ENCODE data around the gene ESYT1. TPM values are rescaled to one million over a fixed set of nuclear protein-coding genes. Genes with fewer than 3 reads are reported as not detected.
"Not testable (repeated sequence)": the region's sequence is repeated elsewhere in the genome, so short reads cannot be mapped to it uniquely, and the experiment has no call there.

ESYT1 gene
- total RNA-seq, 2 donors from 2014 or later, result 113 to 128 TPM

DNA sequence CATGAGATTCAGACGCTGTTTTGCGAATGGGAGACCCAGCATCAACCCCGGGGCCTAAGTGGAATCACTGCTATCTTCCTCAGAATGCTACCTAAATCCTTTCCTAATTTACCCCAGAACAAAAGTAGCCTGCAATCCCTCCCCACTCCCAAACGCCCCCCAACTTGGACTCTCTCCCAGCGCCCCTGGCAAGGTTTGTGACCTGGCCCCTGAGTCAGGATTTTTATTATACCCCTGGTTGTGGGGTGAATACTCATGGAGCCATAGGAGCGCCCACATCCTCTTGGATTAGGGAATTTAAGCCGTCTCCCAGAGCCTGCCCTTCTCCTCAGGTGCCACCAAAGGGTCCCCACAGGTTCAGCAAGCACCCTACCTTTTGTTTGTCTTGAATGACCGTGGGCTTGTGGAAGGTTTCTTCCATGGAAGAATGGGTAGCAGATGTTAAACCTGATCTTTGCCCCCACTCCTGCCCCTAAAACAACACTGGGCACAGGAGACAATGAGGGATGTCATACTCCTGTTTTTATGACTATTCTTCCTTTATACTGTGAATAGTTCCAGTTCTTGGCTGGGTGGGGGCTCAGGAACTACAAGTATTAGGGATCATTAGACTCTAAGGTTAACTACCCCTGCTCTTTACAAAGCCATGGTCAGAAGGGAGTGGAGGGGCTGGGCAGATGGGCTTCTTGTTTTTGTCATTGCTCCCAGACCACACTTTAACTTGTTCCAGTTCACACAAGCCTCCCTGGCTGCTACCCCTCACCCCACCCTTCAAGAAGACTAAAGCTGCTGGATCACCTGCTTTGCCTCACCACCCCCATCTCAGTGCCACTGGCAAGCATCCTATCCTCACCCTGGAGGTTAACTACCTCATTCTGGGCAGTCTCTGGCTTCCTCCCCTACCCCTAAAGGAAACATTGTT lies 24.9 kb downstream of the ESYT1 start:
- ATAC-seq (ENCODE audit: insufficient number of reproducible peaks, low FRiP score, low read depth) (peak; percentile 1), DNase-seq (ENCODE audit: low spot score) (no peak)
- no peaks in the 10 kb centered on the region for H3K27me3 ChIP-seq (replicated peaks; ENCODE audit: insufficient read depth)
- peak overlapping the region; percentile 87 for H3K4me3 ChIP-seq
- H3K27ac ChIP-seq, result peak overlapping the region; percentile 88 to 92
- peaks cover 14 to 28% of the 10 kb centered on the region in 2 donors for H3K4me1 ChIP-seq (ENCODE audit: control insufficient read depth in 1 of 2, low read depth in 2 of 2)
- H3K9me3 ChIP-seq, result no peaks in the 10 kb centered on the region
- TF ChIP-seq, protein P1, sequence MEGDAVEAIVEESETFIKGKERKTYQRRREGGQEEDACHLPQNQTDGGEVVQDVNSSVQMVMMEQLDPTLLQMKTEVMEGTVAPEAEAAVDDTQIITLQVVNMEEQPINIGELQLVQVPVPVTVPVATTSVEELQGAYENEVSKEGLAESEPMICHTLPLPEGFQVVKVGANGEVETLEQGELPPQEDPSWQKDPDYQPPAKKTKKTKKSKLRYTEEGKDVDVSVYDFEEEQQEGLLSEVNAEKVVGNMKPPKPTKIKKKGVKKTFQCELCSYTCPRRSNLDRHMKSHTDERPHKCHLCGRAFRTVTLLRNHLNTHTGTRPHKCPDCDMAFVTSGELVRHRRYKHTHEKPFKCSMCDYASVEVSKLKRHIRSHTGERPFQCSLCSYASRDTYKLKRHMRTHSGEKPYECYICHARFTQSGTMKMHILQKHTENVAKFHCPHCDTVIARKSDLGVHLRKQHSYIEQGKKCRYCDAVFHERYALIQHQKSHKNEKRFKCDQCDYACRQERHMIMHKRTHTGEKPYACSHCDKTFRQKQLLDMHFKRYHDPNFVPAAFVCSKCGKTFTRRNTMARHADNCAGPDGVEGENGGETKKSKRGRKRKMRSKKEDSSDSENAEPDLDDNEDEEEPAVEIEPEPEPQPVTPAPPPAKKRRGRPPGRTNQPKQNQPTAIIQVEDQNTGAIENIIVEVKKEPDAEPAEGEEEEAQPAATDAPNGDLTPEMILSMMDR (IDR thresholded peaks at IDR 0.05), result no peak
- H3K36me3 ChIP-seq, result no peaks in the 10 kb centered on the region

DNA sequence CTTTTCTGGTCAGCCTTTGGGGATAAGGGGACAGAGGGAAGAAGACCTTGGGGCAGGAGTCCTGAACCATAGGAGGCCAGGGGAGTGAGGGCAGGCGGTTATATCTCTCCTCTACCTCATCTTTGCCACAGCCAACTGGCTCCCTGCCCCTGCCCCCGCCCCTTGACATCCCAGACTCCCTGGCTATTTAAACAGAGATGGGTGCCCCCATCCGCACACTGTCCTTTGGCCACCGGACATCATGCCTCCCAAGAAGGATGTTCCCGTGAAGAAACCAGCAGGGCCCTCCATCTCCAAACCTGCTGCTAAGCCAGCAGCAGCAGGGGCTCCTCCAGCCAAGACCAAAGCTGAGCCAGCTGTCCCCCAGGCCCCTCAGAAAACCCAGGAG lies 25.6 kb downstream of the ESYT1 start:
- no peak for ATAC-seq (ENCODE audit: insufficient number of reproducible peaks, low FRiP score, low read depth)
- no peak overlapping the region for H3K27ac ChIP-seq
- no peak overlapping the region for H3K4me3 ChIP-seq

DNA sequence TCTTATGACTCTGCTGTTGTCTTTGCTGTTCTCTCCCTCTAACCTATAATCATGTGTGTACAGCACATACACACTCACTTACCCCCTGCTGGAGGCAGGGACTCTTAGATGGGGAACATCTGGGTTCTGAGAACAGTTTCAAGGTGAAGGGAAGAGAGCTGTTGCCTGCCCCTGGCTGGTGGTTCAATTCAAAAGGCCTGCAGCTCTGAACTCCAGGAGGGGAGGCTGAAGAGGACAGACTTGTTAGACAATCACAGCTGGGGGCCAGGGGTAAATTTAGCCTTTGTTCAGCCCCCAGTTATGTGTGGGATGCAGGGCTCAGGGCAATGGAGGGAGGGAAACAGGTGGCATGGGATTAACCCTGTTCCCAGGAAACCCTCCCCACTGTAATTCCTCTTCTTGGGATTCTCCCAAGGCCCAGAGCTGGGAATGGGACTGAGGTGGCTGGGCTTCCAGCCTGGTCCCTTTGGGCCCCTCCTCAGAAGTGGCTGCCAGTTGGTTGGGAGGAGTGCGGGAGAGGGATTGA lies 26.2 kb downstream of the ESYT1 start:
- DNase-seq (ENCODE audit: low spot score), result no peak

More for the DNA sequence above, 25.6 kb downstream of the ESYT1 start:
- TF ChIP-seq, protein P1 (IDR thresholded peaks at IDR 0.05), result no peak
- Histone ChIP-seq H3K9me3 (no peaks in the 10 kb centered on the region), H3K4me1 (ENCODE audit: control insufficient read depth in 1 of 2, low read depth in 2 of 2) (peaks cover 14 to 28% of the 10 kb centered on the region in 2 donors), H3K27me3 (replicated peaks; ENCODE audit: insufficient read depth) (no peaks in the 10 kb centered on the region), H3K36me3 (no peaks in the 10 kb centered on the region)
- DNase-seq (ENCODE audit: low spot score), result no peak

DNA sequence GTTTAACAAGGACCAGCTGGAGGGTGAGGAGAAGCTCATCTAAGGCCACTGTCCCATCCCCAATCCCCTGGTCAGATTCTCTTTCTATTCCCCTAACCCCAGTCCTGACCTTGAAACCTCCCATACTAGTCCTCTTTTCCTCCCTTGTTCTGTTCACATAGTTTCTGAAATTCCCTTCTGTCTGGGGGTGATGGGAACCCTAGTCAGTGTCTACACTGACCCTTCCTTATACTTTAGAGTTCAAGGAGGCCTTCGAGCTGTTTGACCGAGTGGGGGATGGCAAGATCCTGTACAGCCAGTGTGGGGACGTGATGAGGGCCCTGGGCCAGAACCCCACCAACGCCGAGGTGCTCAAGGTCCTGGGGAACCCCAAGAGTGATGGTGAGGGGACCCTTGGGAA lies 26.8 kb downstream of the ESYT1 start:
- no peak for DNase-seq (ENCODE audit: low spot score)
- ATAC-seq (ENCODE audit: insufficient number of reproducible peaks, low FRiP score, low read depth), result no peak
- H3K4me1 ChIP-seq (ENCODE audit: control insufficient read depth in 1 of 2, low read depth in 2 of 2), result peaks cover 14 to 32% of the 10 kb centered on the region in 2 donors
- no peaks in the 10 kb centered on the region for H3K9me3 ChIP-seq
- no peak overlapping the region for H3K27ac ChIP-seq
- peaks cover 4% of the 10 kb centered on the region for H3K36me3 ChIP-seq
- TF ChIP-seq, protein P1 (IDR thresholded peaks at IDR 0.05), result no peak
- H3K27me3 ChIP-seq (replicated peaks; ENCODE audit: insufficient read depth), result no peaks in the 10 kb centered on the region
- H3K4me3 ChIP-seq, result no peak overlapping the region

More for the DNA sequence above, 26.2 kb downstream of the ESYT1 start:
- Histone ChIP-seq H3K27me3 (replicated peaks; ENCODE audit: insufficient read depth) (no peaks in the 10 kb centered on the region), H3K27ac (no peak overlapping the region), H3K9me3 (no peaks in the 10 kb centered on the region), H3K4me3 (no peak overlapping the region), H3K36me3 (no peaks in the 10 kb centered on the region), H3K4me1 (ENCODE audit: control insufficient read depth in 1 of 2, low read depth in 2 of 2) (peaks cover 14 to 28% of the 10 kb centered on the region in 2 donors)
- TF ChIP-seq, protein P1 (IDR thresholded peaks at IDR 0.05), result no peak
- ATAC-seq (ENCODE audit: insufficient number of reproducible peaks, low FRiP score, low read depth), result no peak

DNA sequence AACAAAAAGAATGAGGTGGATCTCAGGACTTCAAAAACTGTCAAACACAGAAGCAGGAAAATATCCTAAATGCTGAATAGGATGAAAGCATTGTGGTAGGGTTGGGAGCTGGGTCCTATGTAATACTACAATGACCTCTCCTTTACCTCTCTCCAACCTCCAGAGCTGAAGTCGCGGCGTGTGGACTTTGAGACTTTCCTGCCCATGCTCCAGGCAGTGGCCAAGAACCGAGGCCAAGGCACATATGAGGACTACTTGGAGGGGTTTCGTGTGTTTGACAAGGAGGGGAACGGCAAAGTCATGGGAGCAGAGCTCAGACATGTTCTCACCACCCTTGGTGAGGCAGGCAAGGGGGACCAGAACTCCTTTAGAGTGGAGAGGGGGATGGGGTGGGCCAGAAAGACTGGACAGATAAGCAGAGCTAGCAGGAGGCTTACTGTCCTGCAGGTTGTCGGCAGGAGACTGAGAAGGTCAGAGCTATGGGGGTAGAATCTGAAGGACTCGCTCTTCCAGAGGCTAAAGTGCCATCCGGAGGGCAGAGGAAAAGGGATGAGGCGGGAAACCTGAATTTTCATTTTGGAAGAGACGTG lies 27.3 kb downstream of the ESYT1 start:
- Histone ChIP-seq H3K4me1 (ENCODE audit: control insufficient read depth in 1 of 2, low read depth in 2 of 2) (peaks cover 14 to 37% of the 10 kb centered on the region in 2 donors), H3K9me3 (no peaks in the 10 kb centered on the region), H3K36me3 (peaks cover 9% of the 10 kb centered on the region), H3K27me3 (replicated peaks; ENCODE audit: insufficient read depth) (no peaks in the 10 kb centered on the region), H3K4me3 (no peak overlapping the region), H3K27ac (no peak overlapping the region)
- TF ChIP-seq, protein P1 (IDR thresholded peaks at IDR 0.05), result no peak
- no peak for DNase-seq (ENCODE audit: low spot score)
- no peak for ATAC-seq (ENCODE audit: insufficient number of reproducible peaks, low FRiP score, low read depth)

DNA sequence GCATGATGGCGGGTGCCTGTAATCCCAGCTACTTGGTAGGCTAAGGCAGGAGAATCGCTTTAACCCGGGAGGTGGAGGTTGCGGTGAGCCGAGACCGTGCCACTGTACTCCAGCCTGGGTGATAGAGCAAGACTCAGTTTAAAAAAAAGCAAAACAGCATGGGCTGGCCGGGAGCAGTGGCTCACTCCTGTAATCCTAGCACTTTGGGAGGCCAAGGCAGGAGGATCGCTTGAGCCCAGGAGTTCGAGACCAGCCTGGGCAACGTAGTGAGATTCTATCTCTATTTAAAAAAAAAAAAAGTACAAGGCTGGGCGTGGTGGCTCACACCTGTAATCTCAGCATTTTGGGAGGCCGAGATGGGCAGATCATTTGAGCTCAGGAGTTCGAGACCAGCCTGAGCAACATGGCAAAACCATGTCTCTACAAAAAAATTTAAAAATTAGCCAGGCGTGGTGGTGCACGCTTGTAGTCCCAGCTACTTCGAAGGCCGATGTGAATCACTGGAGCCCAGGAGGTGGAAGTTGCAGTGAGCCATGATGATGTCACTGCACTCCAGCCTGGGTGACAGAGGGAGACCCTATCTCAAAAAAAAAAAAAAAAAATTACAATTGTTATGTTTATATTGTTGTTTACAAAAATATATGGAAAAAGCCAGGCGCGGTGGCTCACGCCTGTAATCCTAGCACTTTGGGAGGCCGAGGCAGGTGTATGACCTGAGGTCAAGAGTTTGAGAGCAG lies 28.6 kb downstream of the ESYT1 start:
- Histone ChIP-seq H3K4me3 (peak overlapping the region; percentile 81), H3K27ac (peak overlapping the region; percentile 83 to 85), H3K4me1 (ENCODE audit: control insufficient read depth in 1 of 2, low read depth in 2 of 2) (peaks cover 23 to 45% of the 10 kb centered on the region in 2 donors), H3K36me3 (peaks cover 22% of the 10 kb centered on the region)
- H3K27me3 ChIP-seq (replicated peaks; ENCODE audit: insufficient read depth); ATAC-seq (ENCODE audit: insufficient number of reproducible peaks, low FRiP score, low read depth); DNase-seq (ENCODE audit: low spot score); H3K9me3 ChIP-seq: not testable (repeated sequence)
